ENCODE measurements around the gene FAM98B. TPM values are rescaled to one million over a fixed set of nuclear protein-coding genes. Genes with fewer than 3 reads are reported as not detected.

Gene FAM98B
- total RNA-seq, 1 experiment from 2014 or later: 50.0 TPM

GRCh38 chr15:38509152-38509551 lies 55.2 kb downstream of the FAM98B start:
- H3K23ac ChIP-seq (ENCODE audit: insufficient read length, low read depth, low read length): no peak overlapping the region

More at GRCh38 chr15:38509152-38509551, 55.2 kb downstream of the FAM98B start:
- H4K8ac ChIP-seq (replicated peaks; ENCODE audit: insufficient read length, low read depth, low read length): no peak overlapping the region
- no peak overlapping the region for H3K4me2 ChIP-seq (ENCODE audit: insufficient read depth, insufficient read length, low read length)
- no peak overlapping the region for H2BK120ac ChIP-seq (ENCODE audit: low read depth, low read length, poor library complexity, severe bottlenecking)
- H2AFZ ChIP-seq (ENCODE audit: low read length): no peak overlapping the region
- H4K91ac ChIP-seq (ENCODE audit: insufficient read length, low read depth, low read length): no peak overlapping the region
- H3K9me3 ChIP-seq (ENCODE audit: control insufficient read depth, low read depth, low read length): no peaks in the 10 kb centered on the region
- H3K56ac ChIP-seq (ENCODE audit: insufficient read length, low read depth, low read length): no peak overlapping the region
- H3K18ac ChIP-seq (ENCODE audit: insufficient read length, low read depth, low read length): no peak overlapping the region
- H4K5ac ChIP-seq (ENCODE audit: insufficient read length, low read depth, low read length): no peak overlapping the region
- no peaks in the 10 kb centered on the region; a peak in 1 of 7 replicates for H3K36me3 Mint-ChIP-seq (ENCODE audit: insufficient read depth in 1 of 3, low read depth in 3 of 3)
- no peaks in the 10 kb centered on the region for H3K4me1 Mint-ChIP-seq
- no peaks in the 10 kb centered on the region for H3K79me1 ChIP-seq (ENCODE audit: insufficient read depth, low read depth, low read length, poor library complexity, severe bottlenecking)
- no peak overlapping the region for H3K9ac ChIP-seq (ENCODE audit: extremely low read depth, insufficient read length, low read length)
- no peak overlapping the region for H3K27ac ChIP-seq (ENCODE audit: insufficient read length, low read depth, low read length)
- H3K79me2 ChIP-seq (ENCODE audit: insufficient read depth, low read length): no peaks in the 10 kb centered on the region
- TF ChIP-seq, protein P1, sequence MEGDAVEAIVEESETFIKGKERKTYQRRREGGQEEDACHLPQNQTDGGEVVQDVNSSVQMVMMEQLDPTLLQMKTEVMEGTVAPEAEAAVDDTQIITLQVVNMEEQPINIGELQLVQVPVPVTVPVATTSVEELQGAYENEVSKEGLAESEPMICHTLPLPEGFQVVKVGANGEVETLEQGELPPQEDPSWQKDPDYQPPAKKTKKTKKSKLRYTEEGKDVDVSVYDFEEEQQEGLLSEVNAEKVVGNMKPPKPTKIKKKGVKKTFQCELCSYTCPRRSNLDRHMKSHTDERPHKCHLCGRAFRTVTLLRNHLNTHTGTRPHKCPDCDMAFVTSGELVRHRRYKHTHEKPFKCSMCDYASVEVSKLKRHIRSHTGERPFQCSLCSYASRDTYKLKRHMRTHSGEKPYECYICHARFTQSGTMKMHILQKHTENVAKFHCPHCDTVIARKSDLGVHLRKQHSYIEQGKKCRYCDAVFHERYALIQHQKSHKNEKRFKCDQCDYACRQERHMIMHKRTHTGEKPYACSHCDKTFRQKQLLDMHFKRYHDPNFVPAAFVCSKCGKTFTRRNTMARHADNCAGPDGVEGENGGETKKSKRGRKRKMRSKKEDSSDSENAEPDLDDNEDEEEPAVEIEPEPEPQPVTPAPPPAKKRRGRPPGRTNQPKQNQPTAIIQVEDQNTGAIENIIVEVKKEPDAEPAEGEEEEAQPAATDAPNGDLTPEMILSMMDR (conservative IDR thresholded peaks at IDR 0.05): no peak
- no peaks in the 10 kb centered on the region for H3K23me2 ChIP-seq (ENCODE audit: insufficient read length, low read depth, low read length, poor library complexity, severe bottlenecking)
- no peak overlapping the region for H2BK12ac ChIP-seq (ENCODE audit: insufficient read length, low read depth, low read length)
- no peak overlapping the region for H3K4me3 Mint-ChIP-seq
- no peaks in the 10 kb centered on the region for H3K27me3 Mint-ChIP-seq (ENCODE audit: low read depth)
- no peak overlapping the region for H2BK20ac ChIP-seq (ENCODE audit: low read depth, low read length, poor library complexity, severe bottlenecking)
- H3K14ac ChIP-seq (ENCODE audit: insufficient read depth, low read length): no peak overlapping the region
- H2BK5ac ChIP-seq (ENCODE audit: insufficient read length, low read length): no peak overlapping the region
- H3K9me3 Mint-ChIP-seq: no peaks in the 10 kb centered on the region
- H3K4ac ChIP-seq (ENCODE audit: low read depth, low read length): no peak overlapping the region
- no CpG with 5 or more reads among the region's 4 CpGs for WGBS (ENCODE audit: extremely low coverage, insufficient read length, low lambda C conversion rate)
- H2AK5ac ChIP-seq (ENCODE audit: insufficient read length, low read length): no peak overlapping the region
- H3T11ph ChIP-seq (ENCODE audit: low read length): no peak overlapping the region
- H3K27me3 ChIP-seq (ENCODE audit: insufficient read depth, low read length): no peaks in the 10 kb centered on the region
- H2BK15ac ChIP-seq (ENCODE audit: low read depth, low read length): no peak overlapping the region
- H4K20me1 ChIP-seq (ENCODE audit: control insufficient read depth, insufficient read depth, insufficient read length): no peaks in the 10 kb centered on the region
- H3K4me1 ChIP-seq (ENCODE audit: insufficient read depth, low read length): peaks cover 2% of the 10 kb centered on the region; the same call in 1 of the 2 replicates
- DNase-seq: no peak
- no peak overlapping the region for H3K27ac Mint-ChIP-seq

Measured in H9 (cell line).